T47D (cell line): ENCODE measurements around the gene DCLK2.

Experiments used
- DNase-seq, 2 experiments: peaks; one replicate each; pipeline versions ENCODE4 v3.0.0 to v3.0.0-alpha.2; 2011 to 2012; ENCODE audit warnings: low read depth in 1 of 2, low spot score in 1 of 2
- JUND ChIP-seq: IDR thresholded peaks from 2 replicates; pipeline ENCODE4 v1.6.1; 2012; ENCODE audit warnings: low read depth
- in situ Hi-C: cut with HindIII; loops from 2 replicates; pipeline ENCODE4 v1.10.0; 2016; ENCODE audit warnings: low sequenced_read_pairs, low pct_unique_long_range_greater_than_20kb

The DCLK2 gene

DNA sequence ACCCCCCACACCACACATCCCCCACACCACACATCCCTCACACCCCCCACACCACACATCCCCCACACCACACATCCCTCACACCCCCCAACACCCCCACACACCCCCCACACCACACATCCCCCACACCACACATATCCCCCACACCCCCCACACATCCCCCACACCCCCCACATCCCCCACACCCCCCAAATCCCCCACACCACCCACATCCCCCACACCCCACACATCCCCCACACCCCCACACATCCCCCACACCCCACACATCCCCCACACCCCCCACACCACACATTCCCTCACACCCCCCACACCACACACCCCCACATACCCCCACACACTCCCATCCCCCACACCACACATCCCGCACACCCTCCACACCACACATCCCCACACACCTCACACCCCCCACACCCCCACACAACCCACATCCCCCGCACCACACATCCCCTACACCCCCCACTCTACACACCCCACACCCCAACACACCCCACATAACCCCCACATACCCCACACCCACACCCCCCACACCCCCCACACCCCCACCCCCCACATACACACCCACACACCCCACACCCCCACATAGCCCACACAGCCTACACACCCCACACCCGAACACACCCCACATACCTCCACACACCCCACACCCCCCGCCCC is 172.9 kb downstream of the DCLK2 start:
- in situ Hi-C loops, result no loop called here
- no peak for TF ChIP-seq JUND
- DNase-seq, result no peak

DNA sequence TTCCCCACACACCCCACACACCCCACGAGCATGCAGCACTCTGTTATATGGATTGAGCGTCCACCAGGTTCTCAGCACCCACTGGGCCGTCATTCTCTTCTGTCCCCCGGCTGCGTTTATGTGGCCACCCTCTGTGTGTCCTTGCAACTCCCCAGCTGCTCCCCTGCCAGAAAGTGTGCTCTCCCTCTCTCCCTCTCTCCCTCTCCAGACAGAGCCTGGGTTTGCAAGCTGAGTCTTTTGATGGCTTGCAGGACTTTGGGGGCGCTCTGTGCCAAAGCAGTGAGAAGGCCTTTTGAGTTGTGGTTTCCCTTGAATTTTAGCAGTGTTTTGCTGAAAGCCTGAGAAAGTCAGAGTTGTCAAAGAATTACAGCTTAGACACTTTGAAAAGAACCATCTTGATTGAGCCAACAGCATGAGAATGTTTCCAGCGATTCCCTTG is 173.5 kb downstream of the DCLK2 start:
- no peak for DNase-seq
- TF ChIP-seq JUND, result no peak
- in situ Hi-C loops, result no loop called here

DNA sequence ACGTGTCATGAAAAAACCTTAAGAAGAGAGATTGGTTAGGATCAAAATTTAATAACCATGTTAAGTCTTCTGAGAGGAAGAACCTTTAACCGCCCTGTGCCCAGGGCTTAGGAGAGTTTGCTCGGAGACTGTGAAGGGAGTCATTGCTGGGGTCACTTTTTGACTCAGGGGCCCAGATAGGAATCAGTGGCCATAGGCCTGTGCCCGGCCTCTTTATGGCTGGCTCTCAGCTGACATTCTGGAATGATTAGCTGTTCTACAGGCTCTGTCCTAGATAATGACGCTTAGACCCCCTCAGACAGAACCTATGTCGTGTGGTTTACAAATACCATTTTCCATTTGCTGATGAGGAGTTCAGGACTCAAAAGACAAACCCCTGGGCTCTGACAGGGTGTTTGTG is 174.1 kb downstream of the DCLK2 start:
- no peak for TF ChIP-seq JUND
- in situ Hi-C loops, result no loop called here
- DNase-seq, result no peak

DNA sequence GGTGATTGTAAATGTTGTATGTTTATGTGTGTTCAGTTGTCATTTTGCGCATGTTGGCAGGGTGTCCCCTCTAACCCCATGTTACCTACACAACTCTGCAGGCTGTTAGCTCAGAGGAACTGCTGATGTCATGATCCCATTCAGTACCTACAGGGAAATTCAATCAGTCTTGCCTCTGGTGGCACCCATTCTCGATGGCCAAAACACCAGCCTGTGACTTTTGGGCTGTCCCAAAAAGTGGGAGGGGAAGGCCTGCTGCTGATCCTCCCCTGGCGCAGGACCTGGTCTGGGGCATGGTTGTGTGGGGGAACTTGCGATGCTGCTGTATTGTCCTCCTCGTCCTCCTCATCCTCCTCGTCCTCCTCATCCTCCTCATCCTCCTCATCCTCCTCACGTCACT is 174.5 kb downstream of the DCLK2 start:
- TF ChIP-seq JUND, result no peak
- in situ Hi-C loops, result no loop called here
- DNase-seq, result no peak

DNA sequence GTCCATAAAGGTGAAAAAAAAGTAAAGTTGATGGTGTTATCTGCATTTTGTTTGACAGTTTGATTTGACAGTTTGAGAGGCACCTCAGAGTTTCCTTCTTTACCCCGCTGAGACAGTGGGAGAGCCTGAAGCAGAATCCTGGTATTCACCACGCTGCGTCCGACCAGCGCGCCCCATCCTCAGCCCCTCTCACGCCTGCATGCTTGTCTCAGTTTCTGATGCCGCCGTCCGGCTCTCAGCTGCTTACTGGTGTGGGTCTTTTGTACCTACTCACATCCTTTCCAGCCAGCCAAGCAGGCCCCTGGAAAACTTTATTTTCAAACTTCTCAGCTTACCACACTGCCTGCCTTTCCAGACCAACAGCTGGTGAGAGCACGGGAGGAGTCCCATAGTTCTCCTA is 175.2 kb downstream of the DCLK2 start:
- no peak for TF ChIP-seq JUND
- in situ Hi-C loops, result no loop called here
- no peak for DNase-seq

DNA sequence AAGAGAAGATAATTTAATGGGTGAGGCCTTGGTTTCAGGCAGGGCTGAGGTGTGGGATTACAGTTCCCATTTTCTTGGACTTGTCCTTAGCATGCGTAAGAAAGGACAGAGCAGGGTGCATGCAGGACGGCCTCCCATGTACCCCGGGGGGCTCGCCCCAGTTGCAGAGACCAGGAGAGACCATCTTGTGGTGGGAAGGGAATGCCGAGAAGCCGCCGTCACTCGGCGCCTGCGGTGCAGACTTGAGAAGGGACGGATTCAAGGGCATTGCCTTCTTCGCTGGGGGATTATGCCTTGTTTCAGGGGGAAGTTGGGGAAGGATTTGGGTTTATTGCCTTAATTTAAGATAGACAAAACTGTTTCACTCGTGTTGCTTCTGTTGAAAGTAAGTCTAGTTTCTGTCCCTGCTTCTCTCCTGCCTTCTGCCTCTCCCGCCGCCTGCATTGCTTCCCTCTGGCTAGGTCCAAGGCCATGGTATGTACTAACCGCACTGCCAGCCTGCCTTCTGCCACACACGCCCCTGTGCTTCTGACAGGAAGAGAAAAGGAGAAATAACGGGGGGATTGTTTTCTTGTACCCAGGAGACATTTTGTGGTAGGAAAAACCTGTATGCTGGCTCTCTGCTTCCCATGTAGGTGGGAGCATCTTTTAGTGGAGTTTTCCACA is 175.9 kb downstream of the DCLK2 start:
- no peak for DNase-seq
- no peak for TF ChIP-seq JUND
- in situ Hi-C loops, result no loop called here

DNA sequence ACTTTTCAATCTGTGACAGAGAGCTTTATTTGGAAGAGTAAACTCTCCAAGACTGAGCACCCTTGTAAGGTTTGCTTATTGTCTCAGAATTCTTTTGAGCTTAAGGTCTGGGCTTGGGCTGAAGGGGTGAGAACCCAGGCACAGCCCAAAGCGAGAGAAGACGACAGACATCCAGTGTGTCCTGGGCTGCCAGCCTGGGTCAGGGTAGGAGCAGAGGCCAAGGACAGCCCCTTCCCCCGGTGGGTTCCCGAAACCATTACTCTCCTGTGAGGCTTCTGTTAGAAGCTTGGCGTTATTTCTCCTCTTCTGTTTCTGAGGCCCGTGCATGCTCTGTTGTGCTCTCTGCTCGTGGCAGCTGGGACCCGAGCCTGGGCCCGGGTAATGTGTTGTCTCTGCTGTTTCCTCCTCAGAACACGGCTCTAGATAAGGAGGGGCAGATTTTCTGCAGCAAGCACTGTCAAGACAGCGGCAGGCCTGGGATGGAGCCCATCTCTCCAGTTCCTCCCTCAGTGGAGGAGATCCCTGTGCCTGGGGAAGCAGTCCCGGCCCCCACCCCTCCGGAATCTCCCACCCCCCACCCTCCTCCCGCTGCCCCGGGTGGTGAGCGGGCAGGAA is 177.5 kb downstream of the DCLK2 start:
- TF ChIP-seq JUND, result no peak
- no peak for DNase-seq
- in situ Hi-C loops, result no loop called here

DNA sequence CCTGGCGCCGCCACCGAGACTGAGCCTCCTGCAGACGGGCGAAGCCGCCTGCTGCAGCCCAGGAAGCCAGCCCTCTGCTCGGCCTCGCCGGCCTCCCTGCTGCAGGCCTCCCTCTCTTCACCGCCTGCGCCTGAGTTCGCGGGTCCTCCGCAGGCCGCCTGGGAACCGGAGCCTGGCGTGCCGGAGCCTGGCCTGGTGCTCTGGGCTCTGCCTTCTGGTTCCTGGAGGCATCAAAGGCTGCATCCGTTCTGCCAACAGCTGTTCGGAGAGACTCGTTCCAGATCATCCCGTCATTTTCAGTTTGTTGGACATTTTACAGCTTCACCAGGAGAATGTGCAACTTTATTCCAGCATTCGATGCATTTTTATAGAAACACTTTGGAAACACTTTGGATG is 178.0 kb downstream of the DCLK2 start:
- in situ Hi-C loops, result no loop called here
- TF ChIP-seq JUND, result no peak
- no peak for DNase-seq

DNA sequence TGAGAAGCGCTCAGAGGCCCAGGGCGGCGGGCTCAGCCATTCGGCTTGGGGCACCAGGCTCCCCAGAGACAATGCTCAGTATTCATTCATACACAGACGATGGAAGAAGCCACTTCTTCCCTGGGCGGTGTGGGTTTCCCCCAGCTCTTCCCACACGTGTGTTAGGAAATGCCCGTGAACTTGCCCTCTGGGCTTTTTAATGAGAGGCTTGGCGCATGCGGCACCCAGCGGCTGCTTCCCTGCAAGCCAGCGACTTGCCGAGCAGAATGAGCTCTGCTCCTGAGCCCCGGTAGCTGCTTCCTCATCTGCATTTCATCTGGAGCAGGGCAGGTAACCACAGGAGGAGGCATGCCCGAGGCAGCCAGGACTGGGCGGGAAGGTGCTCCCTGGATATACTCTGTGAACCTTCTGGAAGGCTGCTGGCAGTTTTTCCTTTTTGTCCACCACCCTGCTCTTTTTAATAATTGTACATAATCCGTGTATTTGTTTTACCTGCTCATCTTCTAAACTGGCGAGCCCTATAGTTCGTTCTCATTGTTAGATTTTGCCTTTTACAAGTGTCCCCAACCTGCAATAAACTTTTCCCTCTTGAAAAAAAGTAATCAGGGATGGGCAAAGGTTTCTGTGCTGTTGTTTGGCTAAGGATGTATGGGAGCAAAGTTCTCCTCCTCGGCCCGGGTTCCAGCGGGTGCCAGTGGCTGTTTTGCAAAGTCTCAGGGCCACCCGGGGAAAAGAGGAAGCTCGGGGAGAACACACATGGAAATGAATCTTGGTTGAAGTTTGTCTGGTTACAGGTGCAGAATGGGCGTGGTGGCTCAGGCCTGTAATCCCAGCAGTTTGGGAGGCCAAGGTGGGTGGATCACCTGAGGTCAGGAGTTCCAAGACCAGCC is 178.8 kb downstream of the DCLK2 start:
- in situ Hi-C loops, result no loop called here
- DNase-seq, result peak; percentile 10 to 55
- no peak for TF ChIP-seq JUND

DNA sequence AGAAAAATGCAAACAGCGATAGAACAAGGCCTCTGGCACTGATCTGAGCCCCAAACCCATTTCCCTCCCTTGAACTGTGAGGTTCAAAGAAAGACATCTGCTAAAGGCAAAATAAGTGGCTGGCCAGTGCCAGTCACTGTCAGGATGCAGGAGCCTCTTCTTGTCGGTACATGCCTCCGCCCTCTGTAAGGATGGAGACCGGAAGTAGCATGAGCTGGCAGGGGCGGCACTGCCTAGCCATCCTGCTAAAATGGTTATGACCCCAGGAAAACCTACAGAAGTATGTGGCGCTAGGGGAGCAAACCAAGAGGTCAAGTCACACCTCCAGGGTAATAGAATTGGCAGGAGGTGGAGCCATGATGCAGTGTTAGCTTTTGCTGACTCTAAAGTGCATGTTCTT is 180.3 kb downstream of the DCLK2 start:
- in situ Hi-C loops, result no loop called here
- no peak for DNase-seq
- TF ChIP-seq JUND, result no peak

DNA sequence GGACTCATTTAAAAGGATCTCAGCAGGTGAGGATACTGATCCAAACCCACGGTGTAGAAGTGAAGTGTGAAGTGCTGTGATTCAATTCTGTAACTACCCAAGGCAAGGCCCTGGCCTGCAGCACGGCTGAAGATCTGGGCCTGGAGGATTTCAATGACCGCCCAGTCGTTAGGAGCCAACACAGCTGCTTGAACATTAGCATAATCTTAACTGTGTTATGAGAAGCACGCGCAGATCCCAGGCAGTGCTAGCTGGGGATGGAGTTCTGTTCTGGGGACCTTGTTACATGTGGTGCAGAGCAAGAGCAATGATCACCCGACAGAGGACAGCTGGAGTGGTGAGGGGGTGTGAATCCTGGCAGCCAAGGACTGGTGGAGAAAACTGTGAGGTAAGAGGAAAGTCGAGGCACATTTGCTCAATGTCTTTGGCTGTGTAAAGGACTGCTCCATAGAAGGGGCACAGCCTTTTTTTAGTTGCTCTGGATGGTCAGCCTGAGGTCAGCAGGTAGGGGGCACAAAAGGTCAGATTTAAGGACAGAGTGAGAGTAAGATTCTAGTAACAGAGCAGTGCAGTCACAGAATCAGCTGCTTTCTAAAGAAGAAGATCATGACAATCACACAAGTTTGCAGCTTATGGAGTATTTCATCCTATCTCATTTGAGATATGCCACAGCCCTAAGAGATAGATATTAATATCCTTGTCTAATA is 181.8 kb downstream of the DCLK2 start:
- no peak for TF ChIP-seq JUND
- in situ Hi-C loops, result no loop called here

DNA sequence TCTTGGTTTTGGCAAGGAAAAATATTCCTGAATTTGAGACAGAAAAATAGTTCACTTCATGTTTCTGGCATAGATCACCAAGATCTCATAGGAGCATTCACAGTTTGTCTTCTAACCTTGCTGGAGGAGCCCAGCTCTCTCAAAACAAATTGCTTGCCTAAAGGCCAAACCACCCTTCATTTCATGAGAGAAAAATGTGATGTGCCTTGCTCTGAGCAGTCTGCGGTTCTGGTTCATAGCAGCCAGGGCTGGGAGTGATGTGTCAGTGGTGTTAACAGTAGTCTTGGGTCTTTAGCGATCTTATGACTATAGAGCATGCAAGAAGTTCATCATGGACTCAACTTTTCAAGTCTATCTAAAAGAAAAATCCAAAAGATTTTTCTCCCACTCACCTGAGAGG is 183.3 kb downstream of the DCLK2 start:
- no peak for DNase-seq
- in situ Hi-C loops, result no loop called here
- no peak for TF ChIP-seq JUND

More for the DNA sequence above, 181.8 kb downstream of the DCLK2 start:
- DNase-seq, result no peak

DNA sequence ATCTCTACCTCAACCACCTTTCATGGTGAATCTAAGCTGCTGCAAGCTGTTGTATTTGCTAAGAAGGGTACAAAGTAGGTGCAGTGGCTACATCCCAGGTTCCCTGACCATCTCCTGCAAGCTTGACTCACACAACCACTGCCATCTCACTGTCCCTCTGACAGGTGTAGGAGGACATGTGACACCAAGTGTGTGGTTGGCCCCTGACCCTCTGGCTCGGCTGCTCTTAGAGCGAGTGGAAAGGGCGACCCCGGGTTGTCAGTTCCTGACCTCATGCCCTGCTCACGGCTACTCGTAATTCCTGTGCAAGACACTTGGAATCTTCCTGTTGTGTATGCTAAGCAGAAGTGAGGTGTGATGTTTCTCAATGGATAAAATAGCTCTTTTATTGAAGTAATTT is 184.4 kb downstream of the DCLK2 start:
- in situ Hi-C loops, result no loop called here
- DNase-seq, result no peak
- no peak for TF ChIP-seq JUND
